ENCODE data around the gene BUD31.
"Not testable (repeated sequence)": the region's sequence is repeated elsewhere in the genome, so short reads cannot be mapped to it uniquely, and the experiment has no call there.

BUD31 gene

GRCh38 chr7:99380823-99381663 is 27.7 kb upstream of the BUD31 start:
- no peak for DNase-seq

DNA sequence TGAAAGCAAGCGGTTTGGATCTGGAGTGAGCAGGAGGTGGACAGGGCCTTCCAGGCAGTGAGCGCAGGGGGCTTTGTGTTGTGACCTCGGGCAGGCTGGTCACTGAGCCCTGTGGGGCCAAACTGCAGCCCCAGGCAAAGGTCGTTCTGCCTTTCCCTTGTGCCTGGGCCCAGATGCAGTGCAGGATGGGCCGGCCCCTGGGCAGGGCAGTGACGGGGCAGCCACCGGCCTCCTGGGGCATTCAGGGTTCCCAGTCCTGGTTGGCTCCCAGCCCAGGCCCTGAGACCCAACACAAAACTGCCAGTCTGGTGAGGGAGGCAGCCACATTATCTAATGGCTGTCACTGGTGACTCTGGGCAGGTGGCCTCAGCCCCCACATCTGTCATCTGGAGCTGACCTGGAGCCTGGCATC is 27.1 kb upstream of the BUD31 start:
- DNase-seq = no peak

DNA sequence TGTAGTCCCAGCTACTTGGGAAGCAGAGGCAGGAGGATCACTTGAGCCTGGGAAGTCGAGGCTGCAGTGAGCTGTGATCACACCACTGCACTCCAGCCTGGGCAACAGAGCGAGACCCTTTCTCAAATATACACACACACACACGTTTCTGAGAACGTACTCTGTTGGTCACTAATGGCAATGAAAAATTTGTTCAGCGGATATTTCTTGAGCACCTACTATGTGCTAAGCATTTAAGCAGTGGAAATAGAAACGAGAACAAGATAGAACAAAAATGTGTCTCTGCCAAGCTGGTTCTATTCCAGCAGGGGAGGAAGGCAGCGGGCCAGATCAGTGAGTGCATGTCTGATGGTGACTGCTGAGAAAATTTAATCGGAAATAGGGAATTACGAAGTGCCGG is 25.6 kb upstream of the BUD31 start:
- DNase-seq = no peak

DNA sequence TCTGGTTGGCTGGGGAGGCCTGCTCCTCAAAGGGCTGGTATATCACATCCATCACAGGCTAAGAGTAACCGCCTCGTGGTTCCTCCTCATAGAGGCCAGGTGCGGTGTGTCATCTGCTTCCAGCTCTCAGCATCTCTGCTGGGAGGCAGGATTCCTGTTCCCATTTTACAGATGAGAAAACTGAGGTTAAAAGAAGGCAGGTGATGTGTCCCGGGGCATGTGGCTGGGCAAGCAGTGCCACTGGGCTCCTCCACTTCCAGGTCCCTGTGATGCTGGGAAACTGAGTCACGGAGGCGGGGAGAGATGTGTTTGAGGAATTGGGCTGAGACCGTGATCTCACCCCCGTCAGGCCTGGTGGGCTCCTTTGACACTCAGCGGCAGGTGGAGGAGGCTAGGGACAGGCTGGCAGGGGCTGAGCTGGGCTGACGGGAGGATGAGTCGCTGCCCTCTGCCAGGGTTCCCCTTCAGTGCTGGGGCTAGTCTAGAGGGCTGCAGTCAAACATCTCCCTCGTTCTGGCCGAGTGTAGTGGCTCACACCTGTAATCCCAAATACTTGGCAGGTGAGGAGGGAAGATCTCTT is 24.9 kb upstream of the BUD31 start:
- DNase-seq = no peak

- DNase-seq = no peak
Observed at GRCh38 chr7:99384523-99384922, 24.2 kb upstream of the BUD31 start.

GRCh38 chr7:99385564-99385963 is 23.2 kb upstream of the BUD31 start:
- no peak for DNase-seq

DNA sequence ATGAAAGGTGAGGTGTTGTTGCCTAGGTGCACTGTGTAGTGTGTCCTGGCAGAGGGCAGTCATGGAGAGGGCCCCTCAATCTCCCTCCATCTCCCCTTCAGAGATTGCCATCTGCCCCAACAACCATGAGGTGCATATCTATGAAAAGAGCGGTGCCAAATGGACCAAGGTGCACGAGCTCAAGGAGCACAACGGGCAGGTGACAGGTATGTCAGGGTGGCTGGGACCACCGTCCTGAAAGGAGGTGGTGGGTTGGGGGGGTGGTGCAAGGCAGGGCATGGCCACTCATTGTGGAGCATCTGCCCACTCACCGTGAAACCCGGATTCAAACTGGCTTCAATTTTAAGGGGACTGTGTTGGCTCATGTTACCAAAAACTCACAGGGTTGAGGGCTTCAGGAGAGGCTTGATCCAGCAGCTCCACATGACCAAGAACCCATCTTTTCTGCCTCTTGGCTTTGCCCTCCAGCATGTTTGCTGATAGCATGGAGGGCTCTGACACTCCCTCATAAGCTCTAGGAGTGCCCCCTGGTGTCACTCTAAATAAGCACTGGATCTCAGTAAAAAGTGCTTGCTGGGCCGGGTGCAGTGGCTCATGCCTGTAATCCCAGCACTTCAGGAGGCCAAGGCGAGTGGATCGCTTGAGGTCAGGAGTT is 22.1 kb upstream of the BUD31 start:
- DNase-seq = peak; percentile 7

DNA sequence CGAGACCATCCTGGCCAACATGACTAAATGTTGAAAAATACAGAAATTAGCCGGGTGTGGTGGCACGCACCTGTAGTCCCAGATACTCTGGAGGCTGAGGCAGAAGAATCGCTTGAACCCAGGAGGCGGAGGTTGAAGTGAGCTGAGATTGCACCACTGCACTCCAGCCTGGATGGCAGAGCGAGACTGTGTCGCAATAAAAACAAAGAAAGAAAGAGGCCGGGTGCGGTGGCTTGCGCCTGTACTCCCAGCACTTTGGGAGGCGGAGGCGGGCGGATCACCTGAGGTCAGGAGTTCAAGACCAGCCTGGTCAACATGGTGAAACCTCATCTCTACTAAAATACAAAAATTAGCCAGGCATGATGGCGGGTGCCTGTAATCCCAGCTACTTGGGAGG is 21.5 kb upstream of the BUD31 start:
- not testable (repeated sequence) for DNase-seq

DNA sequence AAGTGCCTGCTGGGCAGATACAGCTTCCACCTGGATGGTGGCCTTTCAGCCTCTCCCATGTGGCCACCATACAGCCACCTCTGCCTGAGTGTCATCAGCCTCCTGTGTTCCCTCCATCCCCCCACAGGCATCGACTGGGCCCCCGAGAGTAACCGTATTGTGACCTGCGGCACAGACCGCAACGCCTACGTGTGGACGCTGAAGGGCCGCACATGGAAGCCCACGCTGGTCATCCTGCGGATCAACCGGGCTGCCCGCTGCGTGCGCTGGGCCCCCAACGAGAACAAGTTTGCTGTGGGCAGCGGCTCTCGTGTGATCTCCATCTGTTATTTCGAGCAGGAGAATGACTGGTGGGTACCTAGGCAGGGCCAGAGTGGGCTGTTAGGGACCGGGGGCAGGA is 20.9 kb upstream of the BUD31 start:
- DNase-seq = no peak

DNA sequence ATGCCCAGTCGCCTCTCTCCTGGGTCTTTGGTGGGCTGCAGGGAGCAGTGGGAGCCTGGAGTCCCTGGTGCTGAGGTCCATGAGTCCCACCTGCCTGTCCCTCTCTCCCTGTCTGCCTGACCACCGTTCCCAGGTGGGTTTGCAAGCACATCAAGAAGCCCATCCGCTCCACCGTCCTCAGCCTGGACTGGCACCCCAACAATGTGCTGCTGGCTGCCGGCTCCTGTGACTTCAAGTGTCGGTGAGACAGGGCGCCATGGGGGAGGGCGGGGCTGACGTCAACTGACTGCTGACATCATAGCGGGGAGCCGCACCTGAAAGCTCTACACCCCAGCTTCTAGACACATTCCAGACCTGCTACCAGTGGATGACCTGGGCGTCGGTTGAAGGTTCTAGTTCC is 19.0 kb upstream of the BUD31 start:
- no peak for DNase-seq

- no peak for DNase-seq
Observed at GRCh38 chr7:99390941-99391602, 17.7 kb upstream of the BUD31 start.

DNA sequence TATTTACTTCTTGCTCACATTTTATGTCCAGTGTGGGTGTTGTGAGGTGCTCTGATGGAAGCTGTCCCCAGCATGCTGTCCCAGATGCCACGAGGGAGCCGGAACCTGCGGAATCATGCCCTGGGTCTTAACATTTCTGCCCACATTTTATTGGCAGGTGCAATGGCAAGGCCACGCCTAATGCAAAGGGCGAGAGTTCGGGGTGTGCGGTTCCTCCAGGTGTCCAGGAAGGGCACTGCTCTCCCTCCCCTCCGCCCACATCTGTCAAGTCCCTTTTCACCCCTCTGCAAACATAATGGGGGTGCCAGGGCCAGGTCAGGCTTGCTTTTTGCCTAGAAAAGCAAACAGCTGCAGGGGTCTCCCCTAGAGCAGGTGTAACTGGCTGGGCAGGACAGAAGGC is 16.7 kb upstream of the BUD31 start:
- DNase-seq = no peak

DNA sequence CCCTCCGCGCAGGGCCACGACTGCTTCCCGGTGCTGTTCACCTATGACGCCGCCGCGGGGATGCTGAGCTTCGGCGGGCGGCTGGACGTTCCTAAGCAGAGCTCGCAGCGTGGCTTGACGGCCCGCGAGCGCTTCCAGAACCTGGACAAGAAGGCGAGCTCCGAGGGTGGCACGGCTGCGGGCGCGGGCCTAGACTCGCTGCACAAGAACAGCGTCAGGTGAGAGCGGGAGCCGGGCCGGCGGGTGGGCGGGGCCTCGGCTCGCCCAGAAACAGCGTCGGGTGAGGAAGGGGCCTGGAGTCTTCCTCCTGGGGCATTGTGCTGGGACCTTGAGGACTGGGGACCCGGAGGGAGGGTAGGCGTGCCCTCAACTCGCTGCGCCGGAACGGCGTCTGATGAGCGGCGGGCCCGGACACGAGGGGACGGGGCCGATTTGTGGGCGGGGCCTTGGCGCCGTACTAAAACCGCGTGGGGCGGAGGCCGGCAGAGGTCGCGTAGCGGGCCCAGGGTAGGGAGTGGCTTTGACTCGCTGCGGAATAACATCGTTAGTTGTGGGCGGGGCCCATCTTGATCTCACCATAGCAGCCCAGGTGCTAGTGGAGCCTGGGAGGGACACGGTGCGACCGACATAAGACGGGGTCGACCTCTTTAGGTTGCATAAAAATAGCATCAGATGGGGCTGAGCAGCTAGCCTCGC is 16.0 kb upstream of the BUD31 start:
- peak; percentile 63 for DNase-seq

DNA sequence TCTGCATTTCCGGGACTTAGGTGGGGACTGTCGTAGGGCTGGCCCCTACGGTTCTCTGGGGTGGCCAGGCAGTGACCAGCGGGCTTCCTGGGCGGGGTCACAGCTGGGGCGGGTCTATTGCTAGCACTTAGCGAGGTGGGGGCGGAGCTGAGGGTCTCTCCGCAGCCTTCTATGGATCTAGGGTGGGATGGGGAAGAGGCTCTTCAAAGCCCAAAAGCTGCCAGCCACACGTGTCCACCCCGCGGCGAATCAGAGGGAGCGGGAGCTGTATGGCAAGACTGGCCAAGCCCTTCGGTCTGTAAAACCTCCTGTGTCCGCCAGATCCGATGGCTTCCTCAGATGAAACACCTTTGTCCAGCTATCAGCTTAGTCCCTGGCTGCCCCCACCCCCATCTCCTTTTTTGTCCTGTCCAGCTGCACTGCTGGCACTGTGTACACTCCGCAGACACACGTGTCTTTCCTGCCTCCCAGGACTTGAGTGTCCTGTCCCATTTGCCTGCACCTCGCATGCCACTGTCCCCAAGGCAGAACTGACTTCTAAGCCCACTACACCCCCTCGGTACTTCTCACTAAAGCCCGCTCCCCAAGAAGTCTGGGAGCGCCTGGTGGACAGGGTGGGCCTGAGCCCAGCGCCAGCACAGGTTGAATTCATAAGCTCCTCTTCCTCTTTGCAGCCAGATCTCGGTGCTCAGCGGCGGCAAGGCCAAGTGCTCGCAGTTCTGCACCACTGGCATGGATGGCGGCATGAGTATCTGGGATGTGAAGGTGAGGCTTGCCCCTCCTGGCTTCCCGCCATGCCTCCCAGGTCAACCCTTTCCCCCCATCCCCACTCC is 15.2 kb upstream of the BUD31 start:
- peak; percentile 43 for DNase-seq

GRCh38 chr7:99394188-99394502 is 14.6 kb upstream of the BUD31 start:
- no peak for DNase-seq

DNA sequence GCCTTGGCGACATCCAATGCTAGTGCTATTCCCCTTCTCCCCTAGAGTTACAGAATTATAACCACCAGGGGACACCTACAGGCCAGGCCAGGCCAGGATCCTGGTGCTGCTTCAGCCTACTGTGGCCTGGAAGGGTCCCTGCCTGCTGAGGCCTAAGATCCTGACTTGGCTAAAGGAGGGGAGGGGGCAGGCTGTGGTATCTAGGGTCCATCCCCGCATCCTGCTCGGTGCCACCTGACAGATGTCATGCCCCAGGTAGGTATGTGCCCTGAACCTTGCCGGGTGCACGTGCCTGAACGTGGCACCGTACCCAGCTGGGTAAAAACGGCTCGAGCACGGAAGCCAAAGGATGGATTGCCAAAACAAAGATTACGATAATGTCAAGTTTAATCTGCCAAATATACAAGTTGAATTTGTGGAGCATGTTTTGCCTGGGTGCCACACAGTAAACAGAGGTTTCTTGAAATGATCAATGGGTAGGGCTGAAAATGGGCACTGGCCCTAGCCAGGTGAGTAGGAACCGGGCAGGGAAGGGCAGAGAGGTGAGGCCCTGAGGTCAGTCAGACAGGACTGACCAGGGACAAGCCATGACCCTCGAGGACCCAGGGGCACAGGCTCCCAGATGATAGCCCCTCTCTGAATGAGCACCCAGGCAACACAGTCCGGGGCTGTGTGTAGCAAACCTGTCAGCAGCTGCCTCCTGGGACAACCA is 13.0 kb upstream of the BUD31 start:
- no peak for DNase-seq

DNA sequence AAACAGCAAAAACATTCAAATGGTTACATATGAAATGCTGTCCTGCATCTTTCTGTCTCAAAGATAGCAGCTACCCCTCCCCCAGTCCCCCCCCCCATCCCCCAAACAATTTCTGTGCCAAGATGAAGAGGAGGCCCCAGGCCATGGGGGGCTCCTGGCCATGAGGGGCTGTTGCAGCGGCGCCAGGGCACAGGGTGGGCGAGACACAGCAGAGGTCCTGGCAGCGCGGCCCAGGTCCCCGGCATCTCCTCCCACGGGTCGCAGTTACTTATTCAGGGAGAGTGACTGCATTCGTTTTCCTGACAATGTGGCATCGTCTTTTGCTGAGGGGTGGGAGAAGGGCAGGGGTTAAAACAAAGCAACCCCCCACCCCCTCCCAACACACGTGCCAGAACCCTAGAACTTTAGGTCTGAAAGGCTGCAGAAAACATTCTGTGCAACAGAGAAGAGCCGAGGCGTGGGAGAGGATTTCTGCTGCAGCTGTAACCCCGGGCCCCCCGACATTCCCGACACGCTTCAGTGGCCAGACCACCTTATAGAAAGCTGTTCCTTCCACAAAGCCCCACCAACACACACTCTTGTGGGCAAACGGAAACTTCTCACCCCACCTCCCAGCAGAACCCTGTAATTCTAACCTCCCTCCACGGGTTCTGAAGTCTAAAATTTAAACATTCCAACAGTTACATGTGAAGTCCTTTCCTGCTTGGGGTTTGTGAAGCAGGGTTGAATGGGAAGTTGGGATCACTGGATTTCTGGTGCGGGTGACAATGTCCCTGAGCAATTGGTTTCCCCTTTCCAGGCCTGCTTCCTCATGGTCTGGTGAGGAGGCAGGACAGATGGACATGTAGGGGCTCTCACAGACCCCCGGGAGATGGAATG is 12.1 kb upstream of the BUD31 start:
- no peak for DNase-seq

DNA sequence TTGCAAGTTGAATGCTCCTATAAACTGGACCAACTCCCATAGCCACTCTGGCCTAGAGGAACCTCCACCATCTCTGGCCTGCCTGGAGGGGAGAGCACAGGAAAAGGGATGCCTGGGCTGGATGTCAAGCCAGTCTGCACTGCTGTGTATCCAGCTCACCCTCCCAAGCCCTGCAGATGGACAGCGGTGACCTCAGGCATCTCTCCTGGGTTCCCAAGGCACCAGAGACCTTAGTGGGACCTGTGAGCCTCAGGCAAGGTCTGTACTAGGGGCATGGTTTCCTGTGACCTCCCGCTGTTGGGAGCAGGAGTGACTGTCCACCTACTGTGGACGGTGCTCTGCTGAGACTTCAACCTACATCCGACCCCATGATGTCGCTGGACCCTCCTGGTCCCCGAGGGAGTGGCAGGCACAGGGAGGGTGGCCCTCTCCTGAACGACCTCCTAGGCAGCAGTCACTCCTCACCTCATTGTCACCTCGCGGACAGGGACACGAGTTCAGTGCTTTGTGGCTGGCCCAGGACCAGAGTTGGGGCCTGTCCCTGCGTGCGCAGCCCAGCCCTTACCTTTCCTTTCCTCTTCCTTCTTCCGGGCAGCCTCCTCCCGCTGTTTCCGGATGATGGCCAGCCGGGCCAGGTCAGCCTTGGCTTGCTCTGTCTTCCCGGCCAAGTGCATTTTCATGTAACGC is 11.3 kb upstream of the BUD31 start:
- no peak for DNase-seq

- no peak for DNase-seq
Observed at GRCh38 chr7:99398891-99399445, 9.8 kb upstream of the BUD31 start.

DNA sequence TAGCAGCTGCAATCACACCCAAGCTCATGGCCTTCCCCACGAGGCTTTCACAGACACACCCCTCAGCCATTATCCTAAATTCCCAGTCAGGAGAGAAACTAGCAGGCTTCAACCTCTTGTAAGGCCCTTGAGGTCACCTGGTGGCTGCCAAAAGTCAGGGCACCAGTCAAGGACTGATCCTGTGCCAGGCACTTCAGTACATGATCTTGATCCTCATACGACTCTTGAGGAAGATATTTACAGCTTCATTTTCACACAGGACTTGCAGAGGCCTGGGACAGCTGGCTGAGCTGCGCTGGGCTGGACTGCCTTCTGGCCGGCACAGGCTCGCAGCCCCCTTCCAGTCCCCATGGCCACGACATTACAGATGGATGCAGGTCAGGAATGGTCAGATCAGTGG is 9.2 kb upstream of the BUD31 start:
- DNase-seq = no peak

Data from NCI-H345 (cell line).